Esophagus muscularis mucosa (tissue), 3 donors: ENCODE data around the gene MYLK.

ENCODE experiments used
- POLR2AphosphoS5 ChIP-seq, 2 donors: sonication (generic); formaldehyde crosslinking; IDR thresholded peaks; one replicate each; pipeline ENCODE4 v1.6.1; 2017; ENCODE audit warnings: antibody characterized with exemption in 2 of 2
- TF ChIP-seq, protein P1 (sequence below), 3 experiments: fragments of 200-600 bp in 2 of 3; fragments of 450-650 bp in 1 of 3; sonication (generic) in 2 of 3; IDR thresholded peaks; one replicate each; pipeline ENCODE4 v1.5.1; 2017 to 2019; ENCODE audit warnings: antibody characterized with exemption in 3 of 3, mild to moderate bottlenecking in 2 of 3, moderate library complexity in 1 of 3

DNA sequence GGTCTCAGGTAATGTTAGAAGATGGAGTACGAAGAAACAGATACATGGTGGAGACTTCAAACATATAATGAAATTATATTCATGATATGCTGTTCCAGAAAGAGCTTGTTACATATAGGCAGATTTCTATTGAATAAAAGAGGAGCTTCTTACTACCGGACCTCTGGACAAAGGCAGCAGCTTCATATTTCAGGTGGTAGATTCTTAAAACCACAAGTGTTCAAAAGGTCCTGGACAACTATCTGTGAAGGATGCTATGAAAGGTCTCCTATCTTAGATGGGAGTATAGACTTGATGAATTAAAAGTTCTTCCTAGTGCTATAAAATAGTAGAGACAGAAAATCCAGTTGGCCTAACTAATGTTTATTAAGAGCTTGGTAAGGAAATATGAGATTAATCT lies 43.2 kb downstream of the MYLK start:
- TF ChIP-seq, protein P1, sequence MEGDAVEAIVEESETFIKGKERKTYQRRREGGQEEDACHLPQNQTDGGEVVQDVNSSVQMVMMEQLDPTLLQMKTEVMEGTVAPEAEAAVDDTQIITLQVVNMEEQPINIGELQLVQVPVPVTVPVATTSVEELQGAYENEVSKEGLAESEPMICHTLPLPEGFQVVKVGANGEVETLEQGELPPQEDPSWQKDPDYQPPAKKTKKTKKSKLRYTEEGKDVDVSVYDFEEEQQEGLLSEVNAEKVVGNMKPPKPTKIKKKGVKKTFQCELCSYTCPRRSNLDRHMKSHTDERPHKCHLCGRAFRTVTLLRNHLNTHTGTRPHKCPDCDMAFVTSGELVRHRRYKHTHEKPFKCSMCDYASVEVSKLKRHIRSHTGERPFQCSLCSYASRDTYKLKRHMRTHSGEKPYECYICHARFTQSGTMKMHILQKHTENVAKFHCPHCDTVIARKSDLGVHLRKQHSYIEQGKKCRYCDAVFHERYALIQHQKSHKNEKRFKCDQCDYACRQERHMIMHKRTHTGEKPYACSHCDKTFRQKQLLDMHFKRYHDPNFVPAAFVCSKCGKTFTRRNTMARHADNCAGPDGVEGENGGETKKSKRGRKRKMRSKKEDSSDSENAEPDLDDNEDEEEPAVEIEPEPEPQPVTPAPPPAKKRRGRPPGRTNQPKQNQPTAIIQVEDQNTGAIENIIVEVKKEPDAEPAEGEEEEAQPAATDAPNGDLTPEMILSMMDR (IDR thresholded peaks at IDR 0.05): no peak
- TF ChIP-seq POLR2AphosphoS5 (IDR thresholded peaks at IDR 0.05): no peak
